GM21515 (cell line): Measurements from ENCODE around the gene LRRC56.
"Not testable (repeated sequence)": the region's sequence is repeated elsewhere in the genome, so short reads cannot be mapped to it uniquely, and the experiment has no call there.

ENCODE experiments used
- ATAC-seq: cut with Tn5 transposase; IDR thresholded peaks from one replicate; pipeline ENCODE4 v1.9.1; 2021; ENCODE audit not compliant: unreplicated experiment

Gene LRRC56

GRCh38 chr11:501683-502287, 35.5 kb upstream of the LRRC56 start:
- ATAC-seq, result no peak

GRCh38 chr11:502288-503178, 34.8 kb upstream of the LRRC56 start:
- no peak for ATAC-seq

GRCh38 chr11:503179-503981, 33.9 kb upstream of the LRRC56 start:
- no peak for ATAC-seq

- ATAC-seq, result no peak
These were observed 33.0 kb upstream of the LRRC56 start for GRCh38 chr11:504053-504993.

GRCh38 chr11:504994-505344, 32.4 kb upstream of the LRRC56 start:
- no peak for ATAC-seq

GRCh38 chr11:506238-506994, 30.9 kb upstream of the LRRC56 start:
- ATAC-seq, result peak; percentile 62

- ATAC-seq, result peak; percentile 31
These were observed 30.2 kb upstream of the LRRC56 start, which contains the start of gene RNH1 for GRCh38 chr11:506995-507726. TSS of gene RNH1 (minus strand) at chr11:507242. CDS start at chr11:502162, 5,080 bp downstream.

GRCh38 chr11:507727-508515, 29.4 kb upstream of the LRRC56 start:
- no peak for ATAC-seq

- ATAC-seq, result no peak
These were observed 28.4 kb upstream of the LRRC56 start for GRCh38 chr11:508956-509355.

GRCh38 chr11:512761-513595, 24.3 kb upstream of the LRRC56 start:
- no peak for ATAC-seq

- no peak for ATAC-seq
These were observed 22.7 kb upstream of the LRRC56 start for GRCh38 chr11:514606-515005.

GRCh38 chr11:515131-515530, 22.2 kb upstream of the LRRC56 start:
- no peak for ATAC-seq

GRCh38 chr11:516400-516799, 20.9 kb upstream of the LRRC56 start:
- ATAC-seq, result no peak

GRCh38 chr11:516918-517685, 20.2 kb upstream of the LRRC56 start:
- not testable (repeated sequence) for ATAC-seq

- peak; percentile 80 for ATAC-seq
These were observed 18.7 kb upstream of the LRRC56 start for GRCh38 chr11:518463-519202.
